ENCODE results near the gene PTCRA. TPM values are rescaled to one million over a fixed set of nuclear protein-coding genes. Genes with fewer than 3 reads are reported as not detected.

Gene PTCRA
- polyA plus RNA-seq, 3 donors = 0.27 to 0.83 (median 0.55) TPM

DNA sequence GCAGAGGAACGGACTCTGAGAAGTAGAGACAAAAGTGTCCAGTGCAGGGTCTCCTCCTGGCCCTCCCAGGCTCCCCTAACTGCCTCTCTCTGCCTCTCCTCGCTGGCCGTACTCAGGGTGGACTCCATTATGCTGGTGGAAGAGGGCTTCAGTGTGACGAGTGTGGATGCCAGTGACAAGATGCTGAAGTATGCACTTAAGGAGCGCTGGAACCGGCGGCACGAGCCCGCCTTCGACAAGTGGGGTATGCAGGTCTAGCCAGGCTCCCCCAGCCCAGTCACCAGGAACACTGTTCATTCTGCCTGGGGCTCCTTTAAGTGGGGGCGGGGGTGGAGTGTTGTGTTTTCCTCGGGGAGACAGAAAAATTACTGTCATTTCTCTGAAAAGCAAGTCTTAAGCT is 46.2 kb downstream of the PTCRA start:
- intact Hi-C loops (cut with micrococcal nuclease) = no loop called here
- no peak overlapping the region for H3K4me2 ChIP-seq (replicated peaks; ENCODE audit: extremely low read depth, low read length, poor library complexity, severe bottlenecking)
- no peaks in the 10 kb centered on the region for H3K79me2 ChIP-seq (ENCODE audit: insufficient read depth, low read length)
- H3K36me3 ChIP-seq (replicated peaks in 1 of 2; ENCODE audit: control insufficient read depth in 1 of 2, insufficient read depth in 2 of 2, low read length in 2 of 2) = peaks cover 39 to 41% of the 10 kb centered on the region in 2 donors
- no peak overlapping the region for H3K27ac ChIP-seq (ENCODE audit: low read depth in 1 of 2, low read length in 2 of 2)
- peaks cover 12 to 15% of the 10 kb centered on the region in 2 donors for H3K4me1 ChIP-seq (ENCODE audit: control insufficient read depth in 1 of 2, insufficient read depth in 2 of 2, low read length in 2 of 2)
- no peak for TF ChIP-seq CTCF (IDR thresholded peaks at IDR 0.05)
- H2AFZ ChIP-seq (ENCODE audit: insufficient read depth, low read depth, low read length, poor library complexity, severe bottlenecking) = no peak overlapping the region
- no peak overlapping the region for H3K9ac ChIP-seq (ENCODE audit: insufficient read depth, low read length, poor library complexity, severe bottlenecking)
- peaks cover 29 to 31% (median 30%) of the 10 kb centered on the region in 3 donors for H3K27me3 Mint-ChIP-seq (ENCODE audit: low read depth in 3 of 3)
- peak overlapping the region in 1 of 2 donors; percentile 19 for H3K4me3 Mint-ChIP-seq
- DNase-seq = no peak
- no peaks in the 10 kb centered on the region for H4K20me1 ChIP-seq (ENCODE audit: insufficient read depth, low read length)
- WGBS (ENCODE audit: insufficient coverage) = 97% methylated on average over 5 of the region's 12 CpGs
- peaks cover 0 to 4% of the 10 kb centered on the region in 2 donors for H3K9me3 ChIP-seq (replicated peaks in 1 of 2; ENCODE audit: control insufficient read depth in 1 of 2, insufficient read depth in 1 of 2, low read length in 2 of 2)
- H3K9me3 Mint-ChIP-seq = peaks cover 0 to 8% (median 0%) of the 10 kb centered on the region in 7 donors
- H3K27ac Mint-ChIP-seq = no peak overlapping the region
- peaks cover 7 to 26% of the 10 kb centered on the region in 2 donors for H3K27me3 ChIP-seq (ENCODE audit: control insufficient read depth in 2 of 2, insufficient read depth in 2 of 2, low read length in 2 of 2)
- H3K4me1 Mint-ChIP-seq = peaks cover 19% of the 10 kb centered on the region
- H3K4me3 ChIP-seq (replicated peaks in 1 of 3; ENCODE audit: low read depth in 2 of 3, low read length in 3 of 3) = no peak overlapping the region
- peaks cover 48 to 59% of the 10 kb centered on the region in 2 donors for H3K36me3 Mint-ChIP-seq

- WGBS (ENCODE audit: insufficient coverage) = 98% methylated on average over 7 of the region's 13 CpGs
- TF ChIP-seq CTCF (IDR thresholded peaks at IDR 0.05) = no peak
- H3K27ac Mint-ChIP-seq = no peak overlapping the region
These were observed 46.8 kb downstream of the PTCRA start for GRCh38 chr6:42962502-42963178.

More at GRCh38 chr6:42962502-42963178, 46.8 kb downstream of the PTCRA start:
- Mint-ChIP-seq H3K9me3 (peaks cover 0 to 8% (median 0%) of the 10 kb centered on the region in 7 donors), H3K27me3 (ENCODE audit: low read depth in 3 of 3) (peaks cover 29 to 31% (median 30%) of the 10 kb centered on the region in 3 donors), H3K4me1 (peaks cover 19% of the 10 kb centered on the region), H3K4me3 (no peak overlapping the region), H3K36me3 (peaks cover 49 to 65% of the 10 kb centered on the region in 2 donors)
- no peaks in the 10 kb centered on the region for H3K79me2 ChIP-seq (ENCODE audit: insufficient read depth, low read length)
- peaks cover 41 to 46% of the 10 kb centered on the region in 2 donors for H3K36me3 ChIP-seq (replicated peaks in 1 of 2; ENCODE audit: control insufficient read depth in 1 of 2, insufficient read depth in 2 of 2, low read length in 2 of 2)
- no peak overlapping the region for H2AFZ ChIP-seq (ENCODE audit: insufficient read depth, low read depth, low read length, poor library complexity, severe bottlenecking)
- peaks cover 0 to 4% of the 10 kb centered on the region in 2 donors for H3K9me3 ChIP-seq (replicated peaks in 1 of 2; ENCODE audit: control insufficient read depth in 1 of 2, insufficient read depth in 1 of 2, low read length in 2 of 2)
- intact Hi-C loops (cut with micrococcal nuclease) = no loop called here
- H3K27me3 ChIP-seq (ENCODE audit: control insufficient read depth in 2 of 2, insufficient read depth in 2 of 2, low read length in 2 of 2) = peaks cover 7 to 26% of the 10 kb centered on the region in 2 donors
- H3K4me2 ChIP-seq (replicated peaks; ENCODE audit: extremely low read depth, low read length, poor library complexity, severe bottlenecking) = no peak overlapping the region
- DNase-seq = no peak
- H3K4me1 ChIP-seq (ENCODE audit: control insufficient read depth in 1 of 2, insufficient read depth in 2 of 2, low read length in 2 of 2) = peaks cover 12 to 15% of the 10 kb centered on the region in 2 donors
- no peak overlapping the region for H3K27ac ChIP-seq (ENCODE audit: low read depth in 1 of 2, low read length in 2 of 2)
- no peaks in the 10 kb centered on the region for H4K20me1 ChIP-seq (ENCODE audit: insufficient read depth, low read length)
- no peak overlapping the region for H3K4me3 ChIP-seq (replicated peaks in 1 of 3; ENCODE audit: low read depth in 2 of 3, low read length in 3 of 3)
- H3K9ac ChIP-seq (ENCODE audit: insufficient read depth, low read length, poor library complexity, severe bottlenecking) = no peak overlapping the region
